K562 (cell line): Measurements from ENCODE around the gene WBP2NL. TPM values are rescaled to one million over a fixed set of nuclear protein-coding genes. Genes with fewer than 3 reads are reported as not detected.

Source experiments
- ATAC-seq: fragments of 200-7000 bp; cut with Tn5 transposase; 3 replicates; pipeline ENCODE4 v1.9.1; 2020; ENCODE audit warnings: moderate library complexity
- BruUV-seq: library from RNA; stranded (reverse); fragments of 400-500 nt; replicated peaks from 2 replicates; lab custom pipeline; 2021; lab: Mats Ljungman, UMichigan
- CTCF ChIA-PET: fragments of 300-600 bp; formaldehyde crosslinking; extraction: SDS; loops from one replicate; lab custom pipeline; 2021; ENCODE audit warnings: low intra/inter-chr PET ratio; lab: Yijun Ruan, JAX
- POLR2A ChIA-PET: fragments of 300-600, 350-650 bp; sonication (Branson Sonifier 250); formaldehyde crosslinking; extraction: SDS; loops from one replicate; lab custom pipeline; 2021; ENCODE audit warnings: antibody characterized with exemption, inconsistent platforms; lab: Yijun Ruan, JAX
- DNase-seq, 4 experiments: peaks; one replicate each; pipeline versions ENCODE4 v3.0.0 to v3.0.0-alpha.2; 2011 to 2018; ENCODE audit warnings: low spot score in 3 of 4, mixed read lengths in 3 of 4; ENCODE audit errors: extremely low read depth in 1 of 4
- FAIRE-seq: peaks from 2 replicates; lab custom pipeline; 2011; peaks lifted over from hg19 to GRCh38; lab: Jason Lieb, UNC
- H2AFZ ChIP-seq: 2 replicates; pipeline ENCODE4 v1.6.0; 2011; ENCODE audit warnings: low read depth, low read length, control low read depth, inconsistent platforms
- H3K27ac ChIP-seq: fragments of 200-600 bp; 3 replicates; pipeline ENCODE4 v1.8.0; 2011; ENCODE audit warnings: low read depth, mild to moderate bottlenecking, control low read depth, inconsistent platforms, low read length, moderate library complexity, mixed read lengths; ENCODE audit errors: extremely low read depth
- H3K27me3 ChIP-seq, 2 experiments: fragments of 300-600 bp in 1 of 2; 2 replicates in 1 of 2; 3 replicates in 1 of 2; pipeline versions ENCODE4 v1.6.0 to v1.8.0; 2011; ENCODE audit warnings: inconsistent platforms in 2 of 2, low read length in 2 of 2, mild to moderate bottlenecking in 1 of 2, mixed read lengths in 1 of 2, moderate library complexity in 1 of 2; ENCODE audit not compliant: control insufficient read depth in 2 of 2, insufficient read depth in 2 of 2
- H3K36me3 ChIP-seq: fragments of 300-600 bp; 3 replicates; pipeline ENCODE4 v1.8.0; 2011; ENCODE audit warnings: mild to moderate bottlenecking, low read length, inconsistent platforms; ENCODE audit not compliant: control insufficient read depth, insufficient read depth
- H3K4me1 ChIP-seq, 2 experiments: fragments of 200-600 bp in 1 of 2; replicated peaks in 1 of 2; 2 replicates in 1 of 2; 3 replicates in 1 of 2; pipeline versions ENCODE4 v1.5.1 to v1.8.0; 2011; ENCODE audit warnings: inconsistent platforms in 2 of 2, low read length in 2 of 2, mild to moderate bottlenecking in 1 of 2, mixed read lengths in 1 of 2, moderate library complexity in 1 of 2; ENCODE audit not compliant: control insufficient read depth in 2 of 2, insufficient read depth in 2 of 2
- H3K4me2 ChIP-seq: 2 replicates; pipeline ENCODE4 v1.6.1; 2011; ENCODE audit warnings: low read length, control low read depth, inconsistent platforms, mixed read lengths; ENCODE audit not compliant: insufficient read depth
- H3K4me3 ChIP-seq: fragments of 200-600 bp; sonication (generic), shearing (Covaris generic); 2 replicates; pipeline ENCODE4 v1.5.1; 2016; ENCODE audit warnings: control low read depth, inconsistent platforms
- H3K79me2 ChIP-seq: fragments of 200-600 bp; 3 replicates; pipeline ENCODE4 v1.8.0; 2011; ENCODE audit warnings: low read length, inconsistent platforms; ENCODE audit not compliant: control insufficient read depth, insufficient read depth
- H3K9ac ChIP-seq, 2 experiments: 2 replicates each; pipeline versions ENCODE4 v1.6.0 to v1.6.1; 2011; ENCODE audit warnings: low read depth in 2 of 2, low read length in 2 of 2, control low read depth in 1 of 2, inconsistent platforms in 1 of 2, mild to moderate bottlenecking in 1 of 2, mixed read lengths in 1 of 2; ENCODE audit not compliant: insufficient read depth in 1 of 2
- H3K9me1 ChIP-seq: one replicate; pipeline ENCODE4 v1.6.0; 2011; ENCODE audit warnings: inconsistent platforms, mild to moderate bottlenecking, low read length, moderate library complexity; ENCODE audit not compliant: control insufficient read depth, insufficient read depth
- H3K9me3 ChIP-seq: replicated peaks from 2 replicates; pipeline ENCODE4 v1.5.1; 2011; ENCODE audit warnings: low read depth, low read length, inconsistent platforms; ENCODE audit not compliant: control insufficient read depth, insufficient read depth
- H4K20me1 ChIP-seq: replicated peaks from 2 replicates; pipeline ENCODE4 v1.6.1; 2011; ENCODE audit warnings: low read length, inconsistent platforms, mixed read lengths; ENCODE audit not compliant: control insufficient read depth, insufficient read depth
- CBFA2T3 ChIP-seq: fragments of 450-650 bp; IDR thresholded peaks from 2 replicates; pipeline ENCODE4 v1.6.1; 2017
- DDX20 ChIP-seq: fragments of 450-650 bp; IDR thresholded peaks from 2 replicates; pipeline ENCODE4 v1.6.1; 2016; ENCODE audit warnings: missing genetic modification characterization, low read depth, mild to moderate bottlenecking, missing compliant biosample characterization, moderate library complexity
- E2F6 ChIP-seq, 2 experiments: IDR thresholded peaks; 2 replicates each; pipeline ENCODE4 v1.6.1; 2011; ENCODE audit warnings: borderline replicate concordance in 1 of 2, control low read depth in 1 of 2, low read depth in 1 of 2, low read length in 1 of 2, mild to moderate bottlenecking in 1 of 2, mixed read lengths in 1 of 2, moderate library complexity in 1 of 2; ENCODE audit not compliant: insufficient read depth in 1 of 2, insufficient read length in 1 of 2, poor library complexity in 1 of 2, severe bottlenecking in 1 of 2; ENCODE audit errors: extremely low read depth in 1 of 2
- FOXP1 ChIP-seq: sonication (generic); formaldehyde crosslinking; IDR thresholded peaks from 2 replicates; pipeline ENCODE4 v1.8.0; 2022; ENCODE audit warnings: mild to moderate bottlenecking, missing genetic modification reagents
- NCOA4 ChIP-seq: fragments of 450-650 bp; IDR thresholded peaks from 2 replicates; pipeline ENCODE4 v1.6.1; 2018; ENCODE audit warnings: mild to moderate bottlenecking; ENCODE audit not compliant: partially characterized antibody
- SMARCA4 ChIP-seq: fragments of 450-650 bp; IDR thresholded peaks from 2 replicates; pipeline ENCODE4 v1.6.1; 2016
- ZBTB1 ChIP-seq: sonication (generic); formaldehyde crosslinking; IDR thresholded peaks from 2 replicates; pipeline ENCODE4 v1.8.1; 2023; ENCODE audit warnings: missing genetic modification reagents, low read depth, mild to moderate bottlenecking, borderline replicate concordance
- ZKSCAN3 ChIP-seq: fragments of 250-450 bp; sonication (Bioruptor Pico); IDR thresholded peaks from 2 replicates; pipeline ENCODE4 v1.4.0; 2020
- ZNF263 ChIP-seq: sonication (generic); formaldehyde crosslinking; IDR thresholded peaks from 2 replicates; pipeline ENCODE4 v1.8.0; 2022; ENCODE audit warnings: mild to moderate bottlenecking, missing genetic modification reagents, borderline replicate concordance
- WGBS: fragments of 100-300 bp; shearing (Covaris generic); methylation state at CpG from one replicate; pipeline ENCODE4 v1.1.6; 2016; ENCODE audit warnings: low coverage, mixed read lengths; ENCODE audit not compliant: insufficient coverage; ENCODE audit errors: missing lambda C conversion rate; 5-methylcytosine and 5-hydroxymethylcytosine counted together
- in situ Hi-C: fragments of 300-500 bp; cut with MboI; formaldehyde crosslinking; loops from 4 replicates; pipeline ENCODE4 v1.15.0; 2018; ENCODE audit warnings: inconsistent platforms, mixed read lengths
- intact Hi-C: fragments of 100-400 bp; cut with micrococcal nuclease; formaldehyde crosslinking; loops from 2 replicates; pipeline ENCODE4 v1.14.2; 2022
- polyA plus RNA-seq, 8 experiments: library from polyadenylated mRNA; depleted of rRNA in 4 of 8; stranded (reverse) in 5 of 8; unstranded in 3 of 8; fragments of >200 nt; fragmentation: Nextera tagmentation in 2 of 8; fragmentation: Illumina TruSeq in 1 of 8; extraction: Ambion mirVana in 2 of 8; extraction: Trizol in 1 of 8; gene quantifications; 2 replicates each; pipeline versions ENCODE4 v1.2.1 to v1.2.3, GENCODE V29; 2011 to 2014; ENCODE audit warnings: inconsistent platforms in 1 of 8, missing spikeins in 1 of 8
- total RNA-seq, 7 experiments: library from RNA; depleted of rRNA in 6 of 7; stranded (reverse); fragments of >200 nt in 6 of 7; fragmentation: Illumina TruSeq in 2 of 7; extraction: Trizol in 2 of 7; gene quantifications; 2 replicates each; pipeline versions ENCODE4 v1.2.1 to v1.2.3, GENCODE V29; 2011 to 2021; ENCODE audit warnings: low replicate concordance in 1 of 7

WBP2NL gene
- total and polyA plus RNA-seq, 9 of the 15 experiments (the other 6 are each of a cell fraction or from before 2014, with no cell fraction given) = not detected

DNA sequence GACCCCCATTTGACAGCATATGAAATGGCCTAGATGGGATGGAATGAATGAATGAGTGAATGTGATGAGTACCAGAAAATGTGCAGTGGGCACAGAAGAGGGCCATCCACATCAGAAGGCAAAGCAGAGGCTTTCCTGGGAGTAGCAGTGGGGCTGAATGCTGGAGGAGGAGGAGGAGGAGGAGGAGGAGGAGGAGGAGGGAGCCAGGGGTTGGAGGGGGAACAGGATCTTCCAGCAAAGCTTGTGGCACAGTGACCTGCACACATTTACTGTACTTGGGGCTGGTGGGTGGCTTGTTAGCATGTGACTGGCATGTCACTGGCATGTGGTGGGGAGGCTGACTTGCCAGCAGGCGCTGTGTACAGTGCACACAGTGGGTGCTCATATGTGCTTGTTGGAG lies 19.9 kb upstream of the WBP2NL start:
- DNase-seq (no peak), ATAC-seq (no peak), FAIRE-seq (no peak)
- POLR2A ChIA-PET = interaction anchor here (0.9 kb wide), 1 partner anchor 17 kb away, joined by 4 read pairs; no protein-coding TSS in a partner anchor
- in situ Hi-C loops = no loop called here
- no peak overlapping the region for H3K27ac ChIP-seq
- H3K9me1 ChIP-seq = no peaks in the 10 kb centered on the region
- no TSS peak for BruUV-seq
- TF ChIP-seq FOXP1 (CRISPR knock-in tag) (no peak), CBFA2T3 (no peak), E2F6 (IDR thresholded peaks at IDR 0.05; ENCODE audit: borderline replicate concordance in 1 of 2, extremely low read depth in 1 of 2, insufficient read depth in 1 of 2, insufficient read length in 1 of 2, low read depth in 1 of 2, low read length in 1 of 2, poor library complexity in 1 of 2, severe bottlenecking in 1 of 2) (no peak), ZNF263 (CRISPR knock-in tag) (peak; percentile 60; the same call in 1 of the 2 replicates), NCOA4 (no peak), ZKSCAN3 (CRISPR knock-in tag) (no peak), DDX20 (tag) (no peak), ZBTB1 (CRISPR knock-in tag) (no peak), SMARCA4 (no peak)
- intact Hi-C loops = no loop called here
- H3K4me2 ChIP-seq = no peak overlapping the region
- no peak overlapping the region for H2AFZ ChIP-seq
- no peak overlapping the region for H3K4me3 ChIP-seq
- CTCF ChIA-PET = no interaction called here
- no peaks in the 10 kb centered on the region for H3K9me3 ChIP-seq
- peaks cover 9 to 52% of the 10 kb centered on the region in 2 experiments; a peak in 4 of 5 replicates for H3K27me3 ChIP-seq
- H3K79me2 ChIP-seq = no peaks in the 10 kb centered on the region
- no peaks in the 10 kb centered on the region for H4K20me1 ChIP-seq
- H3K4me1 ChIP-seq = peaks cover 0 to 11% of the 10 kb centered on the region in 2 experiments; a peak in 2 of 5 replicates
- no peak overlapping the region for H3K9ac ChIP-seq
- no peaks in the 10 kb centered on the region for H3K36me3 ChIP-seq
- 0% methylated on average over 1 of the region's 1 CpG for WGBS
